Uterus (tissue), 4 donors: Measurements from ENCODE around the gene VSIR. TPM values are rescaled to one million over a fixed set of nuclear protein-coding genes. Genes with fewer than 3 reads are reported as not detected.

ENCODE experiments used
- DNase-seq, 2 donors: peaks; one replicate each; pipeline ENCODE4 v3.0.0-alpha.2; 2019 to 2020
- H3K27ac ChIP-seq, 2 donors: fragments of 200-600 bp; sonication (generic); 1 replicate in 1 of 2; 2 replicates in 1 of 2; pipeline ENCODE4 v1.5.1; 2016 to 2018
- H3K27me3 ChIP-seq, 2 donors: fragments of 200-600 bp; sonication (generic); one replicate each; pipeline ENCODE4 v1.5.1; 2018 to 2019; ENCODE audit warnings: control low read depth in 1 of 2
- H3K36me3 ChIP-seq, 2 donors: fragments of 200-600 bp; sonication (generic); one replicate each; pipeline ENCODE4 v1.5.1; 2019; ENCODE audit warnings: control low read depth in 1 of 2
- H3K4me1 ChIP-seq, 2 donors: fragments of 200-600 bp; sonication (generic); one replicate each; pipeline ENCODE4 v1.5.1; 2018 to 2019; ENCODE audit warnings: control low read depth in 1 of 2
- H3K4me3 ChIP-seq, 2 donors: fragments of 200-600 bp; sonication (generic); 1 replicate in 1 of 2; 2 replicates in 1 of 2; pipeline ENCODE4 v1.5.1; 2018 to 2019; ENCODE audit warnings: mild to moderate bottlenecking in 1 of 2
- H3K9me3 ChIP-seq, 2 donors: fragments of 200-600 bp; sonication (generic); one replicate each; pipeline ENCODE4 v1.5.1; 2019; ENCODE audit warnings: control low read depth in 1 of 2
- POLR2A ChIP-seq, 2 donors: fragments of 450-650 bp; IDR thresholded peaks; one replicate each; pipeline ENCODE4 v1.6.1; 2016; ENCODE audit warnings: antibody characterized with exemption in 2 of 2, mild to moderate bottlenecking in 1 of 2, moderate library complexity in 1 of 2
- intact Hi-C: fragments of 100-400 bp; cut with DNase I; formaldehyde crosslinking; loops from one replicate; pipeline ENCODE4 v1.15.1; 2023; ENCODE audit warnings: low total_unique reads
- total RNA-seq, 4 donors: library from RNA; depleted of rRNA in 3 of 4; stranded (reverse); fragments of >200 nt in 3 of 4; gene quantifications; one replicate each; pipeline versions ENCODE4 v1.1.0 to v1.2.4, GENCODE V29; 2014 to 2023
- TF ChIP-seq, protein P1 (sequence below), 4 experiments: fragments of 200-600 bp in 2 of 4; fragments of 450-650 bp in 2 of 4; sonication (generic) in 2 of 4; IDR thresholded peaks; one replicate each; pipeline ENCODE4 v1.5.1; 2016 to 2019; ENCODE audit warnings: antibody characterized with exemption in 4 of 4, mild to moderate bottlenecking in 2 of 4, moderate library complexity in 1 of 4
- donor health status: DM: yes; HTN: yes; CAD: no.

Gene VSIR
- total RNA-seq, 4 donors from 2014 or later, result 18.9 to 127 (median 36.7) TPM

DNA sequence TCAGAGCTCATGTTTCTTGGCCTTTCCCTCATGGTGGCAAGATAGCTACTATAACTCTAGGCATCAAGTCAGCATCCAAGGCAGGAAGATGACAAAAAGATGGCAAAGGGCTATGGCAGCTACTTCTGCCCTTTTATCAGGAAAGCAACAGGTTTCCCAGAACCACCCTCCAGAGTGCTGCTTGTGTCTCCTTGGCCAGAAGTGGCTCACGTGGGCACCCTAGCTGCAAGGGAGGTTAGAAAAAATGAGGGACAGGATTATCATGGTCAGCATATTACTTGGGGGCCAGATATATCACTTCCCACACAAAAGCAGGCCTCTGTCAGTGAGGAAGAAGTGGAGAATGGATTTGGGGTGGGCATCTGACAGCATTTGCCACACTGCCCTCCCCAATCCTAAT is 29.5 kb downstream of the VSIR start:
- H3K4me3 ChIP-seq, result no peak overlapping the region
- intact Hi-C loops, result no loop called here
- no peaks in the 10 kb centered on the region for H3K27me3 ChIP-seq
- TF ChIP-seq, protein P1, sequence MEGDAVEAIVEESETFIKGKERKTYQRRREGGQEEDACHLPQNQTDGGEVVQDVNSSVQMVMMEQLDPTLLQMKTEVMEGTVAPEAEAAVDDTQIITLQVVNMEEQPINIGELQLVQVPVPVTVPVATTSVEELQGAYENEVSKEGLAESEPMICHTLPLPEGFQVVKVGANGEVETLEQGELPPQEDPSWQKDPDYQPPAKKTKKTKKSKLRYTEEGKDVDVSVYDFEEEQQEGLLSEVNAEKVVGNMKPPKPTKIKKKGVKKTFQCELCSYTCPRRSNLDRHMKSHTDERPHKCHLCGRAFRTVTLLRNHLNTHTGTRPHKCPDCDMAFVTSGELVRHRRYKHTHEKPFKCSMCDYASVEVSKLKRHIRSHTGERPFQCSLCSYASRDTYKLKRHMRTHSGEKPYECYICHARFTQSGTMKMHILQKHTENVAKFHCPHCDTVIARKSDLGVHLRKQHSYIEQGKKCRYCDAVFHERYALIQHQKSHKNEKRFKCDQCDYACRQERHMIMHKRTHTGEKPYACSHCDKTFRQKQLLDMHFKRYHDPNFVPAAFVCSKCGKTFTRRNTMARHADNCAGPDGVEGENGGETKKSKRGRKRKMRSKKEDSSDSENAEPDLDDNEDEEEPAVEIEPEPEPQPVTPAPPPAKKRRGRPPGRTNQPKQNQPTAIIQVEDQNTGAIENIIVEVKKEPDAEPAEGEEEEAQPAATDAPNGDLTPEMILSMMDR (IDR thresholded peaks at IDR 0.05), result no peak
- no peak for TF ChIP-seq POLR2A (IDR thresholded peaks at IDR 0.05)
- no peaks in the 10 kb centered on the region for H3K36me3 ChIP-seq
- no peak for DNase-seq
- peaks cover 0 to 6% of the 10 kb centered on the region in 2 donors for H3K4me1 ChIP-seq
- no peak overlapping the region for H3K27ac ChIP-seq
- H3K9me3 ChIP-seq, result no peaks in the 10 kb centered on the region

DNA sequence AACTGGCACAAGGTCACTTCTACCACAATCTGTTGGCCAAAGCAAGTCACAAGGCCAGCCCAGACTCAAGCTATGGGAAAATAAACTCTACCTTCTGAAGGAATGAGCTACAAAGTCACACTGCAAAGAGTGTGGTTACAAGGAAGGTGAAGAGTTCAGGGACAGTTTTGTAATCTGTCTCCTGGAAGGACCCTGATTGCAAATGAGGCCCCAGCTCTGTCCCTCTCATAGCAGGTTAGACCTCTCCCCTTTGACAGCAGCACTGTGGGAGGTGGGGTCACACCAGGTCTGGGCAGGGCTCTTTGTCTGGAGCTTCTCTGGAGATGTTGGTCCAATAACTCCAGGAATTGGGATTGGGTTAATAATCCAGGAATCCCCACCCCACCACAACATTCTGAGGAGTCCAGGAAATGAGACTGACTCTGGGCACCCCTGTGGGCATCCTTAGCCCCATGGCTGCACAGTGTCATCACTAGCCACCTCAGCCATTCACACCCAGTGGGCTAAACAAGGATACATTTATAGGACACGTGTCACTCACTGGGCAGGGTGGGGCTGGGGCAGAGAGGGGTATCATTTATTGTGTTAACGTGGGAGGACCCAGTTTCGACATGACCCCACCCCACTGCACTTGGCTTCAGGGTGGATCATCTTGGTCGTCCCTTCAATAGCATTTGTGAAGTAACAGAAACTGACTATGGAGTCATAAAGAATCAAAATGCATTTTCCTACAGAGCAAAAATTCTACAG is 30.1 kb downstream of the VSIR start:
- H3K4me3 ChIP-seq, result no peak overlapping the region
- DNase-seq, result no peak
- peaks cover 0 to 6% of the 10 kb centered on the region in 2 donors for H3K4me1 ChIP-seq
- no peak for TF ChIP-seq POLR2A (IDR thresholded peaks at IDR 0.05)
- TF ChIP-seq, protein P1 (IDR thresholded peaks at IDR 0.05), result no peak
- no peak overlapping the region for H3K27ac ChIP-seq
- no peaks in the 10 kb centered on the region for H3K27me3 ChIP-seq
- intact Hi-C loops, result no loop called here
- no peaks in the 10 kb centered on the region for H3K9me3 ChIP-seq
- no peaks in the 10 kb centered on the region for H3K36me3 ChIP-seq

DNA sequence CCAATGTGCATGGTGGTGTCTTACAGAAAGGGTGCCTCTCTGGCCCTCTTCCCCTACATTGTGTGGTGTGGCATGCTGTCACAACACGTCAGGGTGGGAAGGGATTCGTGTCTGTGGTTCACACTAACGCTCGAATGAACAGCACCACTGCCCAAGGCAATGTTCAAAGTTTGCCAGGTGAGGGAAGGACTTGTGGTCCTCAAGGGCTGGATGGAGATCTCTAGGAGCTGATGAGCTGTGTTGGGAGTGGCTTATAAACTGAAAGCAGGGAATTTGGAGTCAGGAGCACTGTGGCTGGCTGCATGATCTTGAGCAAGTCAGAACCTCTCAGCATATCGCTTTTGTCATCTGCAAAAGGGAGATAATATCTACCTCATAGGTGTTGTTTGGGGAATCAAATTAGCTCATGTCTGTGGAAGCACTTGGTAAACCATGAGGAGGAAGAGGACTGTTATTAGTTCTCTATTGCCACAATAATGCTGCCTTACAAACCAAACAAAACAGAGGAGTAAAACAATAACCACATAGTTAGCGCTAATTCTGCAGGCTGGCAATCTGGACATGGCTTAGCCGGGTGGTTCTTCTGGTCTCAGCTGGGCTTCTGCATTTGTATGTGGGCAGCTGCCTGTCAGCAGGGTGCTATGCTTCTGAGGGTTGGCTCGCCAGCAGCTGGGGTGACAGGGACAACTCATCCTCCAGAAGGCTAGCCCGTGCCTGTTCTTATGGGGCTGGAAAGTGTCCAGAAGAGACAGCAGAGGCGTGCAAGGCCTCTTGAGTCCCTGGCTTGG is 30.8 kb downstream of the VSIR start:
- no peak overlapping the region for H3K4me3 ChIP-seq
- no peaks in the 10 kb centered on the region for H3K27me3 ChIP-seq
- DNase-seq, result no peak
- H3K36me3 ChIP-seq, result no peaks in the 10 kb centered on the region
- TF ChIP-seq, protein P1 (IDR thresholded peaks at IDR 0.05), result no peak
- TF ChIP-seq POLR2A (IDR thresholded peaks at IDR 0.05), result no peak
- no peaks in the 10 kb centered on the region for H3K4me1 ChIP-seq
- no peaks in the 10 kb centered on the region for H3K9me3 ChIP-seq
- intact Hi-C loops, result no loop called here
- H3K27ac ChIP-seq, result no peak overlapping the region

GRCh38 chr10:71741671-71742070 is 31.6 kb downstream of the VSIR start:
- Histone ChIP-seq H3K27me3 (no peaks in the 10 kb centered on the region), H3K4me1 (no peaks in the 10 kb centered on the region), H3K4me3 (no peak overlapping the region), H3K9me3 (no peaks in the 10 kb centered on the region), H3K27ac (no peak overlapping the region), H3K36me3 (no peaks in the 10 kb centered on the region)
- TF ChIP-seq POLR2A (IDR thresholded peaks at IDR 0.05), result no peak
- TF ChIP-seq, protein P1 (IDR thresholded peaks at IDR 0.05), result no peak
- intact Hi-C loops, result no loop called here
- no peak for DNase-seq

DNA sequence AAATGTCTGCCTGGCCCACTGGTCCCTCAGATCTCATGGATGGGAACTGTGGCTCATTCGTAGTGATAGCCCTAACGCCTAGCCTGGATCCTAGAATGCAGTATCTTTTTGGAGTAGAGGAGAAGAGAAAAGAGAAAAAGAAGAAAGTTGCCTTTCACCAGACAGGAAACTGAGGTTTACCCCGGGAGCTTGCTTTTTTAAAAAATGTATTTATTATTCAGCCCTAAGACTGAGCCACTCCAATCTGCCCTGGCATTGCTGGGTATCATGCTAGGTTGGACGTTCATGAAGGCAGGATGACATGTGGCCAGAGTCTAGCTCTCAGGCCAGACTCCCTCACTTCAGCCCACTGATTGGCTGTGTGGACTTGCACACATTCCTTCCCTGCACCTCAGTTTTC is 32.3 kb downstream of the VSIR start:
- no peak overlapping the region for H3K27ac ChIP-seq
- no peak overlapping the region for H3K4me3 ChIP-seq
- DNase-seq, result no peak
- no peak for TF ChIP-seq POLR2A (IDR thresholded peaks at IDR 0.05)
- TF ChIP-seq, protein P1 (IDR thresholded peaks at IDR 0.05), result no peak
- H3K9me3 ChIP-seq, result no peaks in the 10 kb centered on the region
- intact Hi-C loops, result no loop called here
- no peaks in the 10 kb centered on the region for H3K4me1 ChIP-seq
- H3K36me3 ChIP-seq, result no peaks in the 10 kb centered on the region
- no peaks in the 10 kb centered on the region for H3K27me3 ChIP-seq
